Non-pigmented ciliary epithelial cell (primary cell): Measurements from ENCODE around the gene SEC22A.

Source experiments
- DNase-seq: peaks from one replicate; pipeline ENCODE4 v3.0.0-alpha.2; 2010; ENCODE audit warnings: low read depth

The SEC22A gene, protein sequence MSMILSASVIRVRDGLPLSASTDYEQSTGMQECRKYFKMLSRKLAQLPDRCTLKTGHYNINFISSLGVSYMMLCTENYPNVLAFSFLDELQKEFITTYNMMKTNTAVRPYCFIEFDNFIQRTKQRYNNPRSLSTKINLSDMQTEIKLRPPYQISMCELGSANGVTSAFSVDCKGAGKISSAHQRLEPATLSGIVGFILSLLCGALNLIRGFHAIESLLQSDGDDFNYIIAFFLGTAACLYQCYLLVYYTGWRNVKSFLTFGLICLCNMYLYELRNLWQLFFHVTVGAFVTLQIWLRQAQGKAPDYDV

DNA sequence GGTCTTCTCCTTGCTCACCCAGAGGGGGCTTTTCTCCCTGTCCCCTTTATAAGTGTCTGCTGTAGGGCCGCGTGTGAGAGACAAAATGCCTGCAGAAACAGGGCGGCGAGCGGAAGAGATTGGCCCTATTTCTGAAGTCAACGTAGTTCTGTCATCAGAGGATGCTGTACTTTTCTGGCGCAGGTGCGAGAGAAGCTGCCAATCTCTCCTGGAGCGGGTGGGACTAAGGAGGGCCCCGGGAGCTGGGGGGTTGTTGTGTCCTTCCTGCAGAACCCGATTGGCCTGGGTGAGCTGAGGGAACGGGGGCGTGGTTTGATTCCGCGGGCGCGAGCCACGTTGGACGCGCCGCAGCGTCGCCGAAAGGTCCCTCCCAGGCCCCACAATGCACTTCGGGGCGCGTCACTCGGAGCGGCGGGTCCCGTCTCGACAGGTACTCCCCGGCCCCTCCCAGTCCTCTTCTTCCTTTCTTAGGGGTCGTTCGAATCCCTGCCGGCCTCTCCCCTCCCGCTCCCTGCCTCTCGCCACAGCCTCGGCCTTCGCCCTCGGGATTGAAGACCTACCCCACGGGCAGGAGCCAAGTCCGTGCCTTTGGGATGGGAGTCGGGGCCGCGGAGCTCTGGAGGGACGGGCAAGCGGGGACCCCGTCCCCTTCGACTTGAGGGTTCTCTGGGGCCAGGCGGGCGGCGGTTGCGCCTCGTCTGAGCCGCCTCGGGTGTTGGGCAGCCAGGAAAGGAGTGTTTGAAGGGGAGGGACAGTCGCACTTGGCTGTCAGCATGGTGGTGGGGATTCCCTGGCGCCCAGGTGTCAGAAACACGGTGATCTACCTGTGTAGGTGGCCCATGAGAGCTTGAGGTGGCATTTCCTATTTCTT lies at the start of gene SEC22A:
Gene SEC22A, plus strand, starts transcription at position 387 of the 871 bp plus-strand sequence. CDS start 7,275 bp downstream, outside the sequence.
- DNase-seq: peak; percentile 63

- no peak for DNase-seq
These were observed 49.1 kb upstream of the SEC22A start for GRCh38 chr3:123152687-123153086.

- no peak for DNase-seq
These were observed 48.4 kb upstream of the SEC22A start for GRCh38 chr3:123153125-123154019.

- no peak for DNase-seq
These were observed 47.4 kb upstream of the SEC22A start for GRCh38 chr3:123154020-123154985.

- DNase-seq: no peak
These were observed 46.2 kb upstream of the SEC22A start for GRCh38 chr3:123155471-123156011.

DNA sequence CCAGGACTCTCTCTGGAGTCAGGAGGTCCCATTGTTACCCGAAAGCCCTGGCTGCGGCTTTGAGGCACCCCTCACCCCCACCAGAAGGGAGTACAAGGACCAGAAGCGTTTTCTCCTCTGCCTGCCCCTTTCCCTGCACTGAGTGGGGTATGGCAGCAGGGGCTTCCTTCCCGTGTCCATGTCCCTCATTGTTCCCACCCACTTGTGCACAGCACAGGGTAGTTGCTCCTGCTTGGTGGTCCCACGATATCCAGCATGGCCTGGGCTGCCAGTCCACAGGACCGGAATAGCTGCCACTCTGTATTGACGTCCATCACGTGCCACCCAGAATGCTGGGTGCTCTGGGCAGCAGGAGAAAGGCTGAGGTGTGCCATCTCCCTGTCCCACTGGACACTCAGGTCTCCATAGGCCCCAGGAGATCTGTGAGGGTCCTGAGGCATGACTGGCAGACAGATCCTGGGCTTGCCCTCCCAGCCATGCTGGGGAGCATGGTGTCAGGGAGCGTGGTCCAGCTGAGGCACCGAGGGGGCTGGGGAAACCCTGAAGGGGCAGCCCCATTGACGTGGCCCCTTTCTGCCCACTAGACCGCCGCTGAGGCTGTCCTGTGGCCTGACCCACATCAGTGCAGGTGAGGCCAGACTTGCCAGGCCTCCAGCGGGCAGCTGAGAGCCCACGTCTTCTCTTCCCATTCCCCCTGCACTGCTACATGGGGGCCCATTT lies 45.3 kb upstream of the SEC22A start:
- no peak for DNase-seq

- DNase-seq: no peak
These were observed 44.5 kb upstream of the SEC22A start for GRCh38 chr3:123157209-123157597.

- no peak for DNase-seq
These were observed 44.0 kb upstream of the SEC22A start for GRCh38 chr3:123157598-123158287.

GRCh38 chr3:123158330-123158729 lies 43.4 kb upstream of the SEC22A start:
- no peak for DNase-seq

DNA sequence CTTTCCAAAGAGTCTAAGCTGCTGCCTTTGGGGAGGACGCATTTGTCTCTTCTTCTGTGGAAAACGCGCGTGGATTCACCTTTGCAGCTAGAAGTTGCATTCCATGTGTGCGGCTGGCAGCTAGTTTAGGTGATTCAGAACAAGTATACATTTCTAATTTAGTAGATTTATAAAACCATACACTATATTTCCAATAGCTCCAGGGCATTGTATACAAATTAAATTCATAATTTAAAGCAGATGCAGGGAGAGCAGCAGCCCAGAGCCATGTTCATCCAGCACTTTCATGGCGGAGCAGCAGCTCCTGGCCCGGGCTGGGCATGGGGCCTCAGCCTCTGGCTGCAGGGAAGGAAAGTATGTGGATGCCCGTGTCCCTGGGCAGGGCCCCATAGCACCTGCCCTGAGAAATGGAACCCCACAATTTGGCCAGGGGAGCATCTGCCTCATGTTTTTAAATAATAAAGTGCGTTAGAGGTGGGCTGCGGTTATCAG lies 42.8 kb upstream of the SEC22A start:
- DNase-seq: no peak

DNA sequence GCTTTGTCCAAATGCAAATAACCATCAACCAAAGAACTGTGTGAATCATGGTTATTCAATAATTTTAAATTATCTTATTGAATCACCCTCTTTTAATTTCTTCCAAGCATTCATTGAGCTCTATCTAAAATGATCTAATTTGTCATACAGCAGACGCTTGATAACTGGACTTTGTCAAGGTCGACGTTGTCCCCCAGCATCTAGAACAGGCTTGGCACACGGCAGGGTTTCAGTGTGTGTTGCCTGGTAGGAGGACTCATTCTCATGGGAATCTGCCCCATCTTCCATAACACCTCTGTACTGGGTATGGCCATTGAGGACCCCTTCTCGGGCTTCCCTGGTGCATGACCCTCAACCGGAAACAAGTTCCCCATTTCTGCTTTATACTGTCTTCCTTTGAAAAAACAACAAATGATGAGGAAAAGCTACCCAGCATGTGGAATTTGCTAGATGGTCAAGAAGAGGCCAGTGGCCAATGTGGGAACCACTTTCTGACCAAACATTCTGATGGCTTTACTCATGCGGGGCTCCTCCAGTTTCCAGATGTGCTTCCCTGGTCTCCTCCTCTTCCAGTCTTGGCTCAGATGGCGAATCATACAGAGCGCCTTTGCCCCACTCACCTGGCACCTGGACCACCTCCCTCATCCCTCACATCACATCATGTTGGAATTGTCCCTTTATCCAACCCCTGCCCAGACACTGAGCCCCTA lies 41.7 kb upstream of the SEC22A start:
- DNase-seq: peak; percentile 13

GRCh38 chr3:123161167-123161566 lies 40.6 kb upstream of the SEC22A start:
- no peak for DNase-seq

- no peak for DNase-seq
These were observed 38.6 kb upstream of the SEC22A start for GRCh38 chr3:123163141-123163540.

GRCh38 chr3:123165163-123165562 lies 36.6 kb upstream of the SEC22A start:
- no peak for DNase-seq

DNA sequence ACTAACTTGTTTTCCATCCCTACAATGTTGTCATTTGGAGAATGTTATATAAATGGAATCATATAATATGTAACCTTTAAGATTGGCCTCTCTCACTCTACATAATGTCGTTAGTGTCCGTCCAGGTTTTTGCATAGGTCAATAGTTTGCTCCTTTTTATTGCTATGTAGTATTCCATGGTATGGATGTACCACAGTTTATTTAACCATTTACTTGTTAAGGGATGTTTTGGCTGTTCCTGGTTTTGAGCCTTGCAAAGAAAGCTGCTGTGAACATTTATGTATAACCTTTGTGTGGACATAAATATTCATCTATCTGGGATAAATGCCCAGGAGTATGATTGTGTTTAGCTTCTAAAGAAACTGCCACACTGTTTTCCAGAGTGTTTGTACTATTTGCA lies 34.1 kb upstream of the SEC22A start:
- DNase-seq: no peak

DNA sequence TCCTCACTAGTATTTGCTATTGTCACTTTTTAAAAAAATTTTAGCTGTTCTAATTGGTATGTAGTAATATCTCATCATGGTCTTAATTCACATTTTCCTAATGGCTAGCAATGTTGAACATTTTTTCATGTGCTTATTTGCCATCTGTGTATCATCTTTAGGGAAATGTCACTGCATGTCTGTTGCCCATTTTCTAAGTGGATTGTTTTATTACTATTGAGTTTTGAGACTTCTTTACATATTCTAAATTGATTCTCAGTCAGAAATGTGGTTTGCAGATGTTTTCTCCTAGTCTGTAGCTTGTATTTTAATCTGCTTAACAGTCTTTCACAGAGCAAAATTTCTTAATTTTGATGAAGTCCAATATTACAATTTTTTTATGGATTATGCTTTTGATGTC lies 33.6 kb upstream of the SEC22A start:
- DNase-seq: no peak

GRCh38 chr3:123168605-123169004 lies 33.1 kb upstream of the SEC22A start:
- no peak for DNase-seq

GRCh38 chr3:123169492-123169929 lies 32.2 kb upstream of the SEC22A start:
- DNase-seq: no peak

DNA sequence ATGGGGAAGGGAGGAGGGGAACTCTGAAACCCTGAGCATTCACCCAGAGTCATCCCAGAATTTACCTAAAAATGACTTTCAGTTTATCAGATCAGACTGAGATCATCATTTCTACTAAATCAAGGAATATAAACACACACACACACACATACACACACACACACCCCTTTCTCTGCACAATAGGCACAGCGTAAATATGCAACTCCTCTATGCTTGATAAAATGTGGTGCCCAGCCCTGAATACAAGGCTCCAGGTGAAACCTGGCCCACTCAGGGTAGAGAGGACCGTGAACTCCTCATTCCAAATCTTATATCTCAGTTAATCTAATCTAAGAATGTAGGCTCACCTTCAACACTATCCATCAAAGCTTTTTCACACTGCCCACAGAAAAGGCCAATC lies 31.8 kb upstream of the SEC22A start:
- DNase-seq: no peak
